GM23338 (cell line): ENCODE data around the gene VSTM5.

ENCODE experiments used
- EZH2 ChIP-seq: fragments of 200-600 bp; sonication (generic); IDR thresholded peaks from one replicate; pipeline ENCODE4 v1.8.0; 2017; ENCODE audit warnings: antibody characterized with exemption, mild to moderate bottlenecking, low read depth; ENCODE audit not compliant: unreplicated experiment
- JUNB ChIP-seq: IDR thresholded peaks from one replicate; pipeline ENCODE4 v1.6.1; 2016; ENCODE audit warnings: antibody characterized with exemption; ENCODE audit not compliant: unreplicated experiment

DNA sequence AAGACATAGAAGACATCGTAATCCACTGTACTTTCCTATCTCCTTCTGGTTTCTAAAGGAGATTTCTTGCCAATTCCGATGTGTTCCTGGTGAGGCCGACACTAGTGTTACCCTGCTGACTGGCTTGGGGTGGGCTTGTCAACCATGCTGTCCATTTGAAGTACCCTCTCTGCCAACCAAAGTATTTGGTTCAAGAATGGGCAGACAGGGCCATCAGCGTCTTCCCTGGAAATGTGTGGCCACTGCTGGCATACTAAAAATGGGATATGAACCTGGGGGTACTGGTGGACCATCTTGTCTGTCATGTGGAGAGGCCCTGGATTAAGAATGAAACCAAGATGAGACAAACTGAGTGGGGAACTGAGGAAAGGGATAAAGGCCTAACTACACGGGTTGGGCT lies 1.8 kb upstream of the VSTM5 start:
- TF ChIP-seq JUNB = no peak
- TF ChIP-seq EZH2 = no peak
